ENCODE measurements around the gene LDLRAD1.

DNA sequence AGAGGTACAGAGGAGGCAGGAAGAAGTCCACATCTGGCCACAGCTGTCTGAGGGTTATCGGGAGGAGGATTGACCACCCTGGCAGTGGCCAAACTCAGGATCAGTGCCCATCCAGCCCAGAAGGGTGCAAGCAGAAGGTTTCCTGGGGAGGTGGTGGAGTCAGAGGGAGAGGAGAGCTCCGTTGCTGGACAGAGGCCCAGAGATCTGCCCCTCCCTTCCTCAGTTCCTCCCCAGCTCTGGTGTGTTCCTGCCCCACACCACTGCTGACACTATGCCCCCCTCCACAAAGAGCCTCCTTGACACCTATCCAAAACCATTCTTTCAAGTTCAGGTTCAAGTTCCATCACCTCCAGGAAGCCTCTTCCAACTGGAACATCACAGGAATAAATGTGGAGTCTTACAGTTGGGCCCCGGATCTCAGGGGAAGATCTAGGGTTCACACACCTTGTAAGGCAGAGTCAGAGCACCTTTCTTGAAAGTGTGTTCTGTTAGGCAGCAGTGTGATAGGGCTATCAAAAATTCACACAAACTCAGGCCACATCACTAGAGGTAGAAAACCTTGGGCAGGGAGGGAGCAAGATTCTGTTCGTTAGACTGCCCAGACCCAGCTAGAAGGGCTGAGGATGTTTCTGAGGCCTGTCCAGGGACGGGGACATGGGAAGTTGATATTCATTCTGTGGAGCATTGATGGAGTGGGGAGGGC is 7.4 kb downstream of the LDLRAD1 start:
- TF ChIP-seq EZH2phosphoT487 (IDR thresholded peaks at IDR 0.05; ENCODE audit: unreplicated experiment) (no peak), POLR2AphosphoS5 (IDR thresholded peaks at IDR 0.05; ENCODE audit: low read depth) (no peak), CTCF (conservative IDR thresholded peaks at IDR 0.05; ENCODE audit: low read depth in 2 of 2) (no peak), CREB1 (CRISPR knock-in tag; IDR thresholded peaks at IDR 0.05; ENCODE audit: low read depth) (no peak), EZH2 (IDR thresholded peaks at IDR 0.05; ENCODE audit: low read depth, unreplicated experiment) (no peak), JUNB (IDR thresholded peaks at IDR 0.05; ENCODE audit: unreplicated experiment) (no peak), ZNF331 (CRISPR knock-in tag; IDR thresholded peaks at IDR 0.05; ENCODE audit: low read depth) (no peak)
- TF ChIP-seq, protein P1, sequence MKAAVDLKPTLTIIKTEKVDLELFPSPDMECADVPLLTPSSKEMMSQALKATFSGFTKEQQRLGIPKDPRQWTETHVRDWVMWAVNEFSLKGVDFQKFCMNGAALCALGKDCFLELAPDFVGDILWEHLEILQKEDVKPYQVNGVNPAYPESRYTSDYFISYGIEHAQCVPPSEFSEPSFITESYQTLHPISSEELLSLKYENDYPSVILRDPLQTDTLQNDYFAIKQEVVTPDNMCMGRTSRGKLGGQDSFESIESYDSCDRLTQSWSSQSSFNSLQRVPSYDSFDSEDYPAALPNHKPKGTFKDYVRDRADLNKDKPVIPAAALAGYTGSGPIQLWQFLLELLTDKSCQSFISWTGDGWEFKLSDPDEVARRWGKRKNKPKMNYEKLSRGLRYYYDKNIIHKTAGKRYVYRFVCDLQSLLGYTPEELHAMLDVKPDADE (IDR thresholded peaks at IDR 0.05): no peak
